MM.1S (cell line): ENCODE data around the gene MBLAC1.
A peak's percentile ranks its signal among the peaks of the same experiment; 100 is the strongest.
"Not testable (repeated sequence)": the region's sequence is repeated elsewhere in the genome, so short reads cannot be mapped to it uniquely, and the experiment has no call there.

Source experiments
- DNase-seq: peaks from one replicate; pipeline ENCODE4 v3.0.0-alpha.2; 2015
- H2AFZ ChIP-seq: fragments of 300-600 bp; sonication (generic); 2 replicates; pipeline ENCODE4 v1.6.0; 2016; ENCODE audit warnings: antibody characterized with exemption, low read length
- H3F3A ChIP-seq: fragments of 300-600 bp; sonication (generic); 2 replicates; pipeline ENCODE4 v1.6.1; 2016; ENCODE audit warnings: mild to moderate bottlenecking, antibody characterized with exemption, low read length, moderate library complexity, mixed read lengths; ENCODE audit not compliant: insufficient read depth
- H3K27ac ChIP-seq: fragments of 300-600 bp; sonication (generic); 2 replicates; pipeline ENCODE4 v1.5.1; 2016; ENCODE audit warnings: mild to moderate bottlenecking, low read length
- H3K27me3 ChIP-seq: fragments of 300-600 bp; sonication (generic); replicated peaks from 2 replicates; pipeline ENCODE4 v1.6.0; 2016; ENCODE audit warnings: low read length; ENCODE audit not compliant: insufficient read depth
- H3K36me3 ChIP-seq: fragments of 300-600 bp; sonication (generic); replicated peaks from 2 replicates; pipeline ENCODE4 v1.6.1; 2016; ENCODE audit warnings: mild to moderate bottlenecking, low read length, mixed read lengths; ENCODE audit not compliant: insufficient read depth
- H3K4me1 ChIP-seq: fragments of 300-600 bp; sonication (generic); 2 replicates; pipeline ENCODE4 v1.6.1; 2016; ENCODE audit warnings: low read length, mixed read lengths
- H3K4me2 ChIP-seq: fragments of 300-600 bp; sonication (generic); 2 replicates; pipeline ENCODE4 v1.6.0; 2016; ENCODE audit warnings: low read depth, low read length
- H3K4me3 ChIP-seq: fragments of 300-600 bp; sonication (generic); 2 replicates; pipeline ENCODE4 v1.5.1; 2016; ENCODE audit warnings: low read length, mixed read lengths
- H3K79me2 ChIP-seq: fragments of 300-600 bp; sonication (generic); 2 replicates; pipeline ENCODE4 v1.6.1; 2016; ENCODE audit warnings: mixed run types, low read length, mixed read lengths
- H3K9ac ChIP-seq: fragments of 300-600 bp; sonication (generic); 2 replicates; pipeline ENCODE4 v1.6.1; 2016; ENCODE audit warnings: low read length, mixed read lengths
- H3K9me2 ChIP-seq: fragments of 300-600 bp; sonication (generic); replicated peaks from 2 replicates; pipeline ENCODE4 v1.6.1; 2016; ENCODE audit warnings: mild to moderate bottlenecking, low read length, mixed read lengths; ENCODE audit not compliant: insufficient read depth
- H3K9me3 ChIP-seq: fragments of 300-600 bp; sonication (generic); replicated peaks from 2 replicates; pipeline ENCODE4 v1.6.1; 2016; ENCODE audit warnings: mild to moderate bottlenecking, low read length, mixed read lengths; ENCODE audit not compliant: insufficient read depth
- H4K20me1 ChIP-seq: fragments of 300-600 bp; sonication (generic); 2 replicates; pipeline ENCODE4 v1.6.1; 2016; ENCODE audit warnings: mild to moderate bottlenecking, low read length, moderate library complexity, mixed read lengths; ENCODE audit not compliant: insufficient read depth
- CTCF ChIP-seq: fragments of 300-600 bp; sonication (generic); IDR thresholded peaks from 2 replicates; pipeline ENCODE4 v1.5.1; 2016; ENCODE audit warnings: antibody characterized with exemption, low read length, mixed read lengths
- EZH2 ChIP-seq: fragments of 300-600 bp; sonication (generic); optimal IDR thresholded peaks from 2 replicates; pipeline ENCODE3; 2017; ENCODE audit warnings: low read depth, mild to moderate bottlenecking, antibody characterized with exemption, low read length, mixed read lengths
- EZH2phosphoT487 ChIP-seq: fragments of 300-600 bp; sonication (generic); IDR thresholded peaks from 2 replicates; pipeline ENCODE4 v1.6.1; 2018; ENCODE audit warnings: antibody characterized with exemption, low read length

The MBLAC1 gene

DNA sequence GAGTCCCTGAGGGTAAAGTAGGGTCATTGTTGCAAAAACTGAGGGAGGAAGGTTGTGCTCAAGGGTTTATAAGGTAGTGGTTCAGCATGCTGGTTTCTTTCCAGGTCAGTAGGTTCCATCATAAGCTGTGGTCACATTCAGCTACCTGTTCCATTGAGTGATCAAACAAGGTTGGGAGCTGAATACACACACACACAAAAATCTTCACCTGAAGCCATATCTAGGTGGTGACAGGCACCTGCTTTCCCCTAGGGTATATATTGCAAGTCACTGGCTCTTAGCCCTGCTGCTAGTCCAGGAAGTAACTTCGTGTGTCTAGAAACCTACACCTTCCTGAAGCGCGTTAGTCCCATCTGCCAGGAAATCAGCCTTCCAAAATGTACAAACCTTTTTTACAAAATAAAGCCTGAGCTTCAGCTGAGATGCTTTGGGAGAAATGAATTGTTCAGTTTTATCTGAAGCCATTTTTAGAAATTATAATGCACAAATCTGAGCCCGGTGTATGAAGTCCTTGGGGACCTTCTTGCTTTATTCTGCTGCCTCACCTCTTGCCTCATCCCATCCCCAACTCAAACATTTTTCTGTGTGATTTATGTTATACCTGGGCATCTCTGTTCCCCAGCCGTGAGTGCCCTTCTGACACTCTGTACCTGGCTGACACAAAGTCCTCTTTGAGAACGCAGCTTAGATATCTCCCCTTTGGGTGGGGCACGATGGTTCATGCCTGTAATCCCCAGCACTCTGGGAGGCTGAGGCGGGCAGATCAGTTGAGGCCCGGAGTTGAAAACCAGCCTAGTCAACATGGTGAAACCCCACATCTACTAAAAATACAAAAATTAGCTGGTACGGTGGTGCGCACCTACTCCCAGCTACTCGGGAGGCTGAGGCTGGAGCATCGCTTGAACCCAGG is 11.3 kb downstream of the MBLAC1 start:
- H4K20me1 ChIP-seq, result no peaks in the 10 kb centered on the region
- H3K9me2 ChIP-seq, result no peaks in the 10 kb centered on the region
- no peaks in the 10 kb centered on the region for H3K36me3 ChIP-seq
- DNase-seq, result no peak
- no peaks in the 10 kb centered on the region for H3K27me3 ChIP-seq
- peaks cover 3% of the 10 kb centered on the region; the same call in 1 of the 2 replicates for H3K4me1 ChIP-seq
- H3F3A ChIP-seq, result no peaks in the 10 kb centered on the region
- H3K79me2 ChIP-seq, result no peaks in the 10 kb centered on the region
- no peak overlapping the region for H2AFZ ChIP-seq
- no peak overlapping the region for H3K4me3 ChIP-seq
- H3K4me2 ChIP-seq, result no peak overlapping the region
- H3K9ac ChIP-seq, result no peak overlapping the region
- no peaks in the 10 kb centered on the region for H3K9me3 ChIP-seq
- H3K27ac ChIP-seq, result no peak overlapping the region
- TF ChIP-seq EZH2 (no peak), EZH2phosphoT487 (no peak), CTCF (no peak)

- H3K9me2 ChIP-seq, result no peaks in the 10 kb centered on the region
- H2AFZ ChIP-seq, result 0 out of 2 replicates have a peak overlapping the region, but pooled peaks have one; percentile 34
- no peak overlapping the region for H3K4me2 ChIP-seq
- no peak for TF ChIP-seq CTCF
- no peak for TF ChIP-seq EZH2phosphoT487
- TF ChIP-seq EZH2, result no peak
- DNase-seq, result no peak
- no peak overlapping the region for H3K4me3 ChIP-seq
- H3K27ac ChIP-seq, result no peak overlapping the region
- no peaks in the 10 kb centered on the region for H3K36me3 ChIP-seq
- no peaks in the 10 kb centered on the region for H3K9me3 ChIP-seq
- H4K20me1 ChIP-seq, result no peaks in the 10 kb centered on the region
- H3K27me3 ChIP-seq, result no peaks in the 10 kb centered on the region
- H3K9ac ChIP-seq, result no peak overlapping the region
- no peaks in the 10 kb centered on the region for H3K79me2 ChIP-seq
- H3K4me1 ChIP-seq, result peaks cover 3% of the 10 kb centered on the region; the same call in 1 of the 2 replicates
- H3F3A ChIP-seq, result no peaks in the 10 kb centered on the region
These were observed 14.8 kb downstream of the MBLAC1 start for GRCh38 chr7:100141555-100141949.

DNA sequence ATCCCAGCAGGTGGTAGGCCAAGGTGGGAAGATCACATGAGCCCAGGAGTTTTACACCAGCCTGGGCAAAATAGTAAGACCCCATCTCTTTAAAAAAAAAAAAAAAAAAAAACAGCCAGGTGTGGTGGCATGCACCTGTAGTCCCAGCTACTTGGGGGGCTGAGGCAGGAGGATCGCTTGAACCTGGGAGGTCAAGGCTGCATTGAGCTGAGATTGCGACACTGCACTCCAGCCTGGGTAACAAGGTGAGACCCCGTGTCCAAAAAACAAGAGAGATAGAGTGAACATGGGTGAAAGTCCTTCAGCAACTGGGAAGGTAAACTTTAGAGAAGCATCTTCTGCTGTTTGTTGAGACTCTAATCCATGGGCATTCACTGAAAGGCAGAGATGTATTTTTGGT is 15.7 kb downstream of the MBLAC1 start:
- no peak overlapping the region for H3K27ac ChIP-seq
- no peak overlapping the region for H3K4me3 ChIP-seq
- no peak for DNase-seq
- no peak overlapping the region for H2AFZ ChIP-seq
- H4K20me1 ChIP-seq, result no peaks in the 10 kb centered on the region
- H3K79me2 ChIP-seq, result no peaks in the 10 kb centered on the region
- no peak overlapping the region for H3K9ac ChIP-seq
- no peak overlapping the region for H3K4me2 ChIP-seq
- H3K27me3 ChIP-seq, result no peaks in the 10 kb centered on the region
- H3F3A ChIP-seq, result no peaks in the 10 kb centered on the region
- H3K36me3 ChIP-seq, result no peaks in the 10 kb centered on the region
- no peaks in the 10 kb centered on the region for H3K9me2 ChIP-seq
- H3K4me1 ChIP-seq, result peaks cover 3% of the 10 kb centered on the region; the same call in 1 of the 2 replicates
- TF ChIP-seq EZH2 (no peak), EZH2phosphoT487 (no peak), CTCF (no peak)
- H3K9me3 ChIP-seq, result no peaks in the 10 kb centered on the region

GRCh38 chr7:100146350-100146749 is 19.6 kb downstream of the MBLAC1 start:
- H3K27me3 ChIP-seq, H2AFZ ChIP-seq, H3K9me2 ChIP-seq, H3K9ac ChIP-seq, DNase-seq, H4K20me1 ChIP-seq, H3K4me2 ChIP-seq, H3K36me3 ChIP-seq, H3K4me3 ChIP-seq, H3K27ac ChIP-seq, H3K9me3 ChIP-seq: not testable (repeated sequence)
- Histone ChIP-seq H3K4me1 (peaks cover 13% of the 10 kb centered on the region), H3K79me2 (peaks cover 18% of the 10 kb centered on the region), H3F3A (peaks cover 14% of the 10 kb centered on the region; the same call in 1 of the 2 replicates)
